GM18870 (cell line): ENCODE results near the gene R3HDM4.

Source experiments
- ATAC-seq: cut with Tn5 transposase; IDR thresholded peaks from one replicate; pipeline ENCODE4 v1.9.1; 2021; ENCODE audit warnings: moderate library complexity; ENCODE audit not compliant: unreplicated experiment

Gene R3HDM4

DNA sequence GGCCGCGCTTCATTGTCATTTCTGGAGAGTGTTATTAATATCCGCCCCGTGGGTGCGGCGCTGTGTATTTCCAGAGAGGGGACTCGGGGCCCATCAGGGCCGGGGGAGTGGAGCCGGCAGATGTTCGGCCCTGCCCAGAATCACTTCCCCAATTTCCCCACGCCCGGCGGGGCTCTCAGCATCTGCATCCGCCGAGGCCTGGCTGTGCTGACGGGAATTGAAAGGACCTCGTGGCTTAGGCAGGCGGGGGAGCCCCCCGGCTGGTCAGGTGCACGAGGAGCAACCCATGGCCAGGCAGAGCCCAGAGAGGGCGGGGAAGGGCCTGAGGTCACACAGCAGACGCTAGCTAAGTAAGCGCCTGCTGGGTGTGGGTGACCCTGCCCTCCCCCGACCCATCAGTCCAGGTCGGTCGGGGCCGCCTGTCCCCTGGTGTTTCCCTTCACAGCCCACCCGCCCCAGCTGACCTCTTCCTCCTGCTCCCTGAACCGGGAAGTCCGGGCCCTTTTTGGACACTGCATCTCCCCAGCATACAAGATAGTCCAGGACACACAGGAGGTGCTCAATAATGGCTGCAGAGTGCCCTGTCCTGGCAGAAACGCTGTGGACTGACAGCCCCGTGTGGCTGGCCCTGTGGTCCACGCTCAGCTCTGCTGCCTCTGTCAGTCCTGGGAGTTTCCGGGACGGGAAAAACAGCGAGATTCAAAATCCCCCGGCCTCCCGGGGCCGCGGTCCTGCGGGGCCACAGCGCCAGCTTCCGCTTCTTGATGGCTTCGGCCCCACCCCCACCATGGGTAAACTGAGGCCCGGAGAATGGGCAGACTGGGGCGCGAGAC lies 34.9 kb upstream of the R3HDM4 start:
- peak; percentile 52 for ATAC-seq

DNA sequence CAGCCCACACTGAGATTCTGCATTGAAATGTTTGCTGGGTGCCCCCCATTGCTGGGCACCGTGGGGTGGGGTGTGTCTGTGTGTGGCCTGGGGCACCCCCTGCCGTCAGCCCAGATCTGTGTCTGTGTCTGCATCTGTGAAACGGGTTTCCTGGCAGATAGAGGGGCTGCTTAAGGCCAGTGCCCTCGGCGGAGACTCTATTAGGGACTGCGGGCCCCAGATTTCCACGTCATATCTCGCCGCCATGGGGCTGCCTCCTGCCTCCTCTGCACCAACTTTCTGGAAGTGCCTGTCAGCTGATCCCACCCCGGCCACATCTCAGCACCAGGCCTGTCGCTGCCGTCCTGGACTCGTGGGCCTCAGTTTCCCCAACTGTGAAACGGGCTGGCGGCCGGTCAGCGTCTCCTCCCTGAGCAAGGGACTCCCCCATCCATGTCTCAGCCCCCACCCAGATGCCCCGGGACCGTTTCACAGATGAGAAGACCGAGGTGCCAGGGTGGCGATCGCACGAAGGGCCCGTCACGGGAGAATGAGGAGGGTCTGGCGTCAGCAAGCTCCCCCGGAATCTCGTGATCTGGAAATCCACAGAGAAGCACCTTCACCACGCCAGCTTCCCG lies 34.2 kb upstream of the R3HDM4 start:
- ATAC-seq = no peak

DNA sequence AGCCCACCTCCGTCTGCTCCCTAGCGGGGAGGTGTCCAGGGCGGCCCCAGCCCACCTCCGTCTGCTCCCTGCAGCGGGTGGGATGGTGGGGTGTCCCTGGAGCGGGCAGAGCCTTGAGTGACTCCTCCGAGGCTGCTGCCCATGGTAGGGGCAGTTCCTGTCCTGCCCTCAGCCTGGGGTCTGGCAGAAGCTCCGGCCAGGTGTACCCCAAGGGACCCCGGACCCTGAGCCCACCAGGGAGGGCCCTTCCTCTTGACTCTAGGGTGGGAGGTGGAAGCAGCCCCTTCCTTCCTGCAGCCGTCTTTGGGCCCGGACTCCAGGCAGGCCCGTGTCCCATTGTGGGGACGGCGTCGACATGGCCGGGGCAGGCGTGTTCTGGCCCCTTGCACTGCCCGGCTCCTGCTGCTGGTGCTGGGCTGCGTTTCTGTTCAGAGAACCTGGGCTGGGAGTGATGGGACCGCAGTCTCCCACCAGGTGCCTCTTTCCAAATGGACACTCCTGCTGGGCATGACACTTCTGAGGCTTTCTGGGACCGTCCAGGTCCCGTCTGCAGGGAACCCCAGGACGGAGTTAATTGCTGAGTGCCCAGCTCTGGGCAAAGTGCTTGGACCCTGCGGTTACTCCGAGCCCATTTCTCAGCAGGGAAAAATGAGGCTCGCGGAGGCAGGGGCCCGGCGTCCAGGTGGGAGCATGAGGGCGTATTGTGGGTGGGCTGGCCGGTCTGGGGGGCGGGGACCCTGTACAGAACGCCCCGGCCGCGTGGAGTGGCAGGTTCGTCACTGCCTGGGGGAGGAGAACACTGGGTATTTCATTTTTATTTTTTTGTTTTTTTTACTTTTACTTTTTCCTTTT lies 32.6 kb upstream of the R3HDM4 start:
- ATAC-seq = no peak

DNA sequence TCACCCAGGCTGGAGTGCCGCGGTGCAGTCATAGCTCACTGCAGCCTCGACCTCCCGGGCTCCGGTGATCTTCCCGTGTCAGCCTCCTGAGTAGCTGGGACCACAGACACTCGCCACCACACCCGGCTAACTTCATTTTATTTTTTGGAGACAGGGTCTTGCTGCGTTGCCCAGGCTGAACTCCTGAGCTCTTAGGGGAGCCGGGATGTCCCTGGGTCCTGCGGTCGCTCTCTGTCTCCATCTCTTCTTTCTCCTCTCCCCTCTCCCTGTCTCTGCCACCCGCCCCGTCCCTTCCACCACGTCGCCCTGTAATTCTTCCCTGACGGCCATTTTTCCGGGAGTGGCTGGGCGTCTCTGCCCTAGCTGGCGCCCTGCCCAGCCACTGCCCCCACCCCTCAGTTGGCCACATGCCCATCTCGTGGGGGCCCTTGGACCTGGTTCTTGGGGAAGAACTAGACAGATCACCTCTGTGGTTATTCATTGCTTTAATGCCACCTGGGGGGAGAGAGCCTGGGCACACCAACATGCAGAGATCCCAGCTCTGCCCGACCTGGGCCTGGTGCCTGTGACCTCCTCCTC lies 31.7 kb upstream of the R3HDM4 start:
- ATAC-seq = no peak

DNA sequence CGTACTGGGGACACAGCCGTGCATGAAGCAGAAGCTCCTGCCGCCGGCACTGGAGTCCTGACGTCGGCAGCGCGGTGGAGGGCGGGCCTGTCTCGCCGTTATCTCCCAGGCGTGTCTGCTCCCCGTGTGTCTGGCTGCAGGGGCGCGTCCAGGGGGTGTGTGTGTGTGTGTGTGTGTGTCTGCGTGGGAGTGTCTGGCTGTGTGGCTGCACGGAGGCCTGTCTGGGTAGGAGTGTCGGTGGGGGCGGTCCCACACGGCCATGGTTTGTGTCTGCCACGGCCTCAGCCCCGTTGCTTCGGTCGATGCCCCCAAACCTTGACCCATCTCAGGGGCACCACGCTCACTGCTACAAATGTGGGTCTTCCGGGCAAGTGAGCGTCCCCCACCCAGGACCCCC lies 31.1 kb upstream of the R3HDM4 start:
- ATAC-seq = no peak

DNA sequence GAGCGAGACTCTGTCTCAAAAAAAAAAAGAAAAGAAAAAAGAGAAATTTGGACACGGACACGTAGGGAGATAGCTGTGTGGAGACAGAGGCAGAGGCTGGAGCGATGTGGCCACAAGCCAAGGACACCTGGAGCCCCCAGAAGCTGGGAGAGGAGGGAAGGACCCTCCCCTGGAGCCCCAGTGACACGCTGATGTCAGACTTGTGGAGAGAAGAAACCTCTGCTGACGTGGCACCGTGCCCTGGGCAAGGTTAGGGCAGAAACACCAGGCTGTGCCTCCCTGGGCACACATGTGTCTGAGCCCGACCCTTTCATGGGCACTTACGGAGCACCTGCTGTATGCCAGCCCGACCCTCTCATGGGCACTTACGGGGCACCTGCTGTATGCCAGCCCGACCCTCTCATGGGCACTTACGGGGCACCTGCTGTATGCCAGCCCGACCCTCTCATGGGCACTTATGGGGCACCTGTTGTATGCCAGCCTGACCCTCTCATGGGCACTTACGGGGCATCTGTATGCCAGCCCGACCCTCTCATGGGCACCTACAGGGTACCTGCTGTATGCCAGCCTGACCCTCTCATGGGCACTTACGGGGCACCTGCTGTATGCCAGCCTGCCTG lies 30.6 kb upstream of the R3HDM4 start:
- ATAC-seq = no peak

DNA sequence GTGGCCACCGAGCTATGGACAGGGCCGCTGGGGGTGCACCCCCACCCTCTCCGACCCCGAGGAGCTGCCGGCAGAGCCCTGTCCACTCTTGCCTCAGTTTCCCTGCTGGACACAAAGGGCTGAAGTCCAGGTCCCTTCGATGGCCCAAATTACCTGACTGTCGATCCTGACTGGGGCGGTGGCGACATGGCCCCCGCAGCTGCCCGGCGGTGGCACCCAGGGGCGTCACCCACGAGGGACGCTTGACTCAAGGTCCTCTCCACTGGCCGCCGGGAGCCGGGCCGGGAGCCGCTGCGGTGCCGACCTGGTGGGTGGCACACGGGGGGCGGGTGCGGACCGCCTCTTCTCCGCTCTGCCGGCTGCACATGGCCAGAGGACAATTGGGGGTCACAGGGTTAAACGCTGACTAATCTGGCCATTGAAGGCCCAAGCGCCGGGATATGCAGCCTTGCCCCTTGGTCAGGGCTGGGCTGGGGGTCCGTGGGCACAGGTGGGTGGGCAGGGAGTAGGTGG lies 29.2 kb upstream of the R3HDM4 start:
- ATAC-seq = no peak

DNA sequence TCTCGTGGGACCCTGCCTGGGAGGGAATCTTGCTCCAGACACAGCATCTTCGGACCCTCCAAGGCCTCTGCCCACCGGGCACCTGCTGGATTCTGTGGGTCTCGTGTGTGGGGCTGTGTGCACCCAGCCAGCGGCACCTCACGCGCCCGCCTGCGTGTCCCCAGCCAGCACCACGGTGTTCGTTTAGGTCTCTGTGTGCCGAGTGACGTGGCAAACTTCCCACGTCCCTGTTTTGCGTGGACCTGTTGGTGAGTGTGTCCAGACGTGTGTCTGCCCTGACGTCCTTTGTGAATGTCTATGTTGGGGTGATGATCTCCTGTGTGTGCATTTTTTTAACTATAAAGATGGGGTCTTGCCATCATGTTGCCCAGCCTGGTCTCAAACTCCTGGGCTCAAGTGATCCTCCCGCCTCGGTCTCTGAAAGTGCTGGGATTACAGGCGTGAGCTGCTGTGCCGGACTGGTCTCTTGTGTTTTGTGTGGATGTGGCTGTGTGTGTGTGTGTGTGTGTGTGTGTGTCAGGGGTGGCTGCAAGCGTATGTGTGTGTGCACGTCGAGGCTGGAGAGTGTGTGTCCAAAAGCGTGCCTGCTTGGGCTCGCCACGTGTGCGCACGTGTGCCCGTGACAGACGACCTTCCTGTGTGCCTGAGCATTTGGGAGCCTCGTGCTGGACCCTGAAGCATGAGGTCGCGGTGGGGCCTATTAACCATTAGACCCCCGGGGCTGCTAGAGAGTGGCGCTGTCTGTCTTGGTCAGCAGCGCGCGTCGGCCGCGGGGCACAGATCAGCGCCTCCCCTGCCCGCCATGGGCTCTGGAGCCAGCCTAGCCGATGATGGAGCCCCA lies 28.5 kb upstream of the R3HDM4 start:
- no peak for ATAC-seq

DNA sequence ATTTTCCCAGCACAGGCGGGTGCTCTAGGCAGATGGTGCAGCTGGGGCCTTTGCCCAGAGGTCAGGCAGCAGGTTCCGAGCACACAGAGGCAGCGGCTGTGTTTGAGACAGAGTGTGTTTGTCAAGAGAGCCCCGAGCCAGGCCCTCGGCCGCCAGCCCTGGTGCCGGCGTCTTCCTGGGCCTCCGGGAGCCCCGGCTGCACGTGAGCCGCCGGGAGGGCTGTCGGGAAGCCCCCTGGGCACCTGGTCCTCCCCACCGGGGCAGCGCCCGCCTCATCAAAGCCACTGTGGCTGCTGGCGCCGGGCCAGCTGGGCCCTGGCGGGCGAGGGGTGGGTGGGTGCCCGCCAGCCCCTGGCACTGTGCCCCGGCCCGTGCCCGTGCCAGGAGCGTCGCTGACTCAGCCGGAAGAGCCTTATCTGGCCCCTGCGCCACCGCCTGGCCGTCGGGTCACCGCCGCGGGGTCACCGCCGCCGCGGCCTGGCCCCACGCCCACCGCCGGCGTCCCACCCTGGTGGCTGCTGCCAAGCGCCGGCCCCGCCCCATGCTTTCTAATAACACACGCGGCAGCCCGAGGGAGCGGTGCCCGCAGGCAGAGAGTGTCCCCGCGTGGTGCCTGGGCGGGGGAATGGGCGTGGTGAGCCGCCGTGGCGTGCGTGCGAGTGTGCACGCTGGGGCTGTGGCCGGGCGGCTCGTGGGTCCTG lies 27.7 kb upstream of the R3HDM4 start:
- no peak for ATAC-seq

DNA sequence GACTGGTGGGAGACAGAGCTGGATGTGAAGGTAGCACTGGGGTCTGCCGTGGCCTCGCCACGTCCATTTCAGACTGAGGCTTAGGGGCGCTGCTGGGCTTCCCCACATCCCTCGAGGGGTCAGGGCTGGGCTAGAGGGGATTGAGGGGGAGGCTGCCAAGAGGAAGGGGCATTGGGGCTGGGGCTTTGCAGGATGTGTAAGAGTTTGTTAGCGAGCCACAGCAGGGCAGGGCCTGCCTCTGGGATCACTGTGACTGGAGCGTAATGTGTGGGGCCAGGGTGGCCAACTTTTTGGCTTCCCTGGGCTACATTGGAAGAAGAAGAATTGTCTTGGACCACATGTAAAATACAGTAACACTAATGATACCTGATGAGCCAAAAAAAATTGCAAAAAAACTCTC lies 26.9 kb upstream of the R3HDM4 start:
- no peak for ATAC-seq

DNA sequence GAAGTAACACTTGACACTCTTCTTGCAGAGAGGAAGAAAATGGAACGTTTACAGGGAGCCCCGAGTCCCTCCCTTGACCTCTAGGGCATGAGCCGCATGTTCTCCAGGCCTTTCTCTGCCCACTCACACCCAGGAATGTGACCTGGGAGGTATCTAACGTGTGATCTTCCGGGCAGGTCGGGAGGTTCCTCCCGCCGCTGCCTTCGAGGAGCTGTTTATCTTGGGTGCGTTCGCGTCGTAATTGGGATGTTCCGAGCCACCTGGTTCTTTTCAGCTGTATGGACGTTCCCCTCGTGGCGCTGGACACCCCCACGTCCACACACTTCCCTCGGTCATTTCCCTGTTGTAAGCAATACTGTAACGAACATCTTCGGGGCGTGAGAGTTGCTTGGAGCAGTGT lies 26.4 kb upstream of the R3HDM4 start:
- ATAC-seq = no peak

DNA sequence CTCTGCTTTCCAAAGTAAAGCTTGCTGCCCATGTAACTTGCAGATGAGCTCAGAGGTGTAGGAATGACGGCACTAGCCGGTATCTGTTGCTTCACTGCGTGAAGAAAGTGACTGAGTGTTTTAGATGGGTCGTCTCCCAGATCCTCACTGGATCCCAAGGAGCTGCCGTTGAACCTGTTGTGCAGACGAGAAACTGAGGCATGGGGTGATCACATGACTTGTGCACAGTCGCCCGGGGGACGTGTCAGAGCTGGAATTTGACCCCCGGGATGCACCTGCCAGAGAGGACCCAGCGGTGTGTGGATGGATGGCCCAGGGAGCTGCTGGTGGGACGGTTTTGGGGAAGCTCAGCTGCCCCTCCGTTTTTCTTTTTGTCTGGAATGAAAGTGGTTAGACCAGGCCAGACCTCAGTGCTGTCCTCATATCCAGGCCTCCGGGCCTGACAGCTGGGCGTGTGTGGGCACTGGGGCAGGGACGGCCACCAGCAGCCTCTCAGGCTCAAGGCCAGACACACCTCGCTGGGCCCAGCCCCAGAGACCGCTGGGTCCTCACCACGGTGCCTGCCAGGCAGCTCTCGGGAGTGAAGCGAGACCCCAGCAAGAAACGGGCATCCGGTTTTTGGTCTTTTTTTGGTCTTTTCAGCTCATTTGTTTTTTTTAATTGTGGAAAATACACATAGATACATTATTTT lies 25.4 kb upstream of the R3HDM4 start:
- ATAC-seq = no peak

DNA sequence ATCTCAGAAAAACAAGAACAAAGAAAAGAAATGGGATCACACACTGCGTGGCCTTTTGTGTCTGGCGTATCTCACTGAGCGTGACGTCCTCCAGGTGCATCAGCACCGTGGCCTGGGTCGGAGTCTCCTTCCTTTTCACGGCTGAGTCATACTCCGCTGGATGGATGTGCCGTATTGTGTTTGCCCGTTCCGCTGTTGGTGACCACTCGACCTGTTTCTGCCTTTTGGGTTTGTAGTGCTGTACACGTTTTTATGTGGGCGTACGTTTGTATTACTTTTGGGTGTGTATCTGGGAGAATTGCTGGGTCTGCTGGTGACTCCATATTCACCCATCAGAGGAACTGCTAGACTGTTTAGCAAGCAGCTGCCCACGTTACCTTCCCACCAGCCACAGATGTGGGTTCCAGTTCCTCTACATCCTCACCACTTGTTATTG lies 24.3 kb upstream of the R3HDM4 start:
- no peak for ATAC-seq

DNA sequence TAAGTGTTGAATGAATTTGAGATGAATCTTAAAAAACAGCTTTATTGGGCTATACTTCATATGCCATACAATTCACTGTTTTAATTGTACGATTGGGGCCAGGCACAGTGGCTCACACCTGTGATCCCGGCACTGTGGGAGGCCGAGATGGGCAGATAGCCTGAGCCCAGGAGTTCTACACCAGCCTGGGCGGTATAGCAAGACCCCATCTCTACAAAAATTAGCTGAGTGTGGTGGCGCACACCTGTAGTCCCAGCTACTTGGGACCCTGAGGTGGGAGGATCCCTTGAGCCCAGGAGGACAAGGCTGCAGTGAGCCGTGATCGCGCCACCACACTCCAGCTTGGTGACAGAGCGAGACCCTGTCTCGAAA lies 23.1 kb upstream of the R3HDM4 start:
- no peak for ATAC-seq

DNA sequence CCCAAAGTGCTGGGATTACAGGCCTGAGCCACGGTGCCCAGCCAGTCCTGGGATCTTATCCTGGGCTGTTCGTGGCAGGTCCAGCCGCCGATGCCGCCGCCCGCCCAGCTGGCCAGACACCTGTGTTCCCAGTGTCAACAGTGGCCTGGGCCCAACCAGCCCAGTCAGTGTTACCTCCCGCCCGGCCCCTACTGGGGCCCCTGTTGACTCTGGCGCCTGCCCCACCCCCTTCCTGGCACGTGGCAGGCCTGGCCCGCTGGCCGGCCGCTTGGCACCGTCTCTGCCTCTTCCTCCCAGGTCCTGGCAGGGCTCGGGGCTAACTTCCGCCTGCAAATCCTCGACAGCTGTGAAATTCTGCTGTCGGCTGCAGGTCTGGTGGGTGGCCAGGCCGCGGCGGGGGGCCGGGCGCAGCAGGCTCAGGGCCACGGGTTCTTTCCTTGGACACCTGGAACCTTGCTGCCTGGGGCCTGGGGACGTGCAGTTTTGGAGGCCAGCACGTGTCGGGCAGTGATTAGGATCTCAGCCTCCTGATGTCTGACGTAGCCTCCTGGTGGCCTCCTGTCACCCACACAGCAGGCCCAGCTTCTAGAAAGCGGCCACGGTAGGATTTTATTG lies 22.0 kb upstream of the R3HDM4 start:
- no peak for ATAC-seq

DNA sequence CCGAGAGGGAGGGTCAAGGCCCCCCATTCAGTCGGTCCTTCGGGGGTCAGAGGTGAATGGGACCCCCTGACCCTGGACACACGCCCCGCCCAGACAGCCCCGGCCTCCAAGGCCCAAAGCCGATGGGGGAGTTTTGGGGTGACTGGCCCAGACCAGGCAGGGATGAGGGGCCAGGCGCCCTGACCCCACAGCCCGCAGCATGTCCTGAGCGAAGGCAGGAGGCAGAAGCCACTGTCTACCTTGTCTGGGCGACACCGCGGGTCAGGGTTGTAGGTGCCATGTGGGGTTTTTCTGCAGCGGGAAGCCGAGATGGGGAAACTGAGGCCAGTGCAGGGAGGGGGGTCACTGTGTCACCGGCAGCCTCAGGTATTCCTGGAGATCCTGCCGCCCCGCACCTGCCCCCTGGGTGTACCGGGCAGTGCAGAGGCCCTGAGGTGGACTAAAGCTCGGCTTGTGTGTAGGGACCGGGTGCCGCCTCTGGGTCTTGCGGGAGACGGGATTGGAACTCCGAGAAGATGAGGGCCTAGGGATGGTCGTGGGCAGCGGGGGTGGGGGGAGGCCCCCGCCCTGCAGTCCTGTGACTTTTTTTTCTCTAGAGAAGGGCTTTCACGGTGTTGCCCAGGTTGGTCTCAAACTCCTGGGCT lies 21.3 kb upstream of the R3HDM4 start:
- no peak for ATAC-seq

DNA sequence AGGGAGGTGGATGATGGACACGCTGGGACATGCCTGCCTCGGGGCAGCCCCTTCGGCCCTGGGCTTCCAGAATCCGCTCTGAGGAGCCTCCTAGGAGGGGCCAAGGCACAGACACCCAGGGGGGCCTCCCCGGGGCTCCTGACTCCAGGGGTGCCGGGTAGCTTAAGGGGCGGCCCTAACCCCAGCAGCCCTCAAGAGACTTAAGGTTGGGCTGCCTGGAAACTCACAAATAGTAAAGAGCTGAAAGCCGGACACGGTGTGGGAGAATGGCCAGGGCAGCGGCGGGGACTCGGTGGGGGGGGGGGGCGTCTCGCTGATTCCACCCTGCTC lies 20.5 kb upstream of the R3HDM4 start:
- ATAC-seq = no peak
